Measurements from ENCODE around the gene MZF1.

Gene MZF1

GRCh38 chr19:58569943-58570670, 3.0 kb downstream of the MZF1 start:
- Histone ChIP-seq H3K9ac (ENCODE audit: low read depth, low read length, poor library complexity) (peak overlapping the region; percentile 38), H2BK15ac (ENCODE audit: low read length) (no peak overlapping the region), H2BK12ac (ENCODE audit: low read length) (no peak overlapping the region), H3K36me3 (replicated peaks in 1 of 2; ENCODE audit: control insufficient read depth in 2 of 2, insufficient read depth in 2 of 2, low read length in 2 of 2) (peaks cover 30 to 46% of the 10 kb centered on the region in 2 donors), H3K4me3 (ENCODE audit: low read length in 2 of 2) (no peak overlapping the region), H3K79me1 (ENCODE audit: low read depth, low read length) (peaks cover 2% of the 10 kb centered on the region), H4K91ac (ENCODE audit: low read depth, low read length, poor library complexity) (no peak overlapping the region), H3K18ac (ENCODE audit: low read length) (no peak overlapping the region), H2BK5ac (ENCODE audit: low read length) (no peak overlapping the region), H2AFZ (ENCODE audit: low read length) (no peak overlapping the region), H3K9me3 (replicated peaks in 1 of 2; ENCODE audit: control insufficient read depth in 2 of 2, insufficient read depth in 1 of 2, low read depth in 1 of 2, low read length in 2 of 2) (no peaks in the 10 kb centered on the region), H3K4ac (ENCODE audit: low read length) (no peak overlapping the region), H3K14ac (ENCODE audit: low read length) (no peak overlapping the region), H2AK5ac (ENCODE audit: low read depth, low read length) (no peak overlapping the region), H3K27me3 (ENCODE audit: control insufficient read depth in 3 of 3, insufficient read depth in 3 of 3, low read depth in 1 of 3, low read length in 3 of 3) (no peaks in the 10 kb centered on the region), H4K8ac (ENCODE audit: low read depth, low read length) (no peak overlapping the region), H3K27ac (replicated peaks; ENCODE audit: low read length) (no peak overlapping the region), H3K23ac (ENCODE audit: low read depth, low read length, poor library complexity) (no peak overlapping the region), H2BK120ac (ENCODE audit: low read depth, low read length) (no peak overlapping the region), H3K4me2 (ENCODE audit: insufficient read depth, low read length, poor library complexity, severe bottlenecking) (no peak overlapping the region), H3K4me1 (ENCODE audit: control insufficient read depth in 2 of 2, insufficient read depth in 1 of 2, low read depth in 1 of 2, low read length in 2 of 2) (peaks cover 9 to 11% of the 10 kb centered on the region in 2 donors)
- no peak for DNase-seq (ENCODE audit: low spot score)
- WGBS, 2 donors (ENCODE audit: extremely low coverage in 2 of 2, insufficient read length in 2 of 2, insufficient replicate concordance in 1 of 2): no CpG with 5 or more reads among the region's 8 CpGs

- Histone ChIP-seq H3K36me3 (replicated peaks in 1 of 2; ENCODE audit: control insufficient read depth in 2 of 2, insufficient read depth in 2 of 2, low read length in 2 of 2) (peaks cover 30 to 49% of the 10 kb centered on the region in 2 donors), H3K14ac (ENCODE audit: low read length) (no peak overlapping the region), H2AFZ (ENCODE audit: low read length) (no peak overlapping the region), H3K4me3 (ENCODE audit: low read length in 2 of 2) (no peak overlapping the region), H3K9ac (ENCODE audit: low read depth, low read length, poor library complexity) (peak overlapping the region; percentile 38), H2AK5ac (ENCODE audit: low read depth, low read length) (no peak overlapping the region), H2BK15ac (ENCODE audit: low read length) (no peak overlapping the region), H3K9me3 (replicated peaks in 1 of 2; ENCODE audit: control insufficient read depth in 2 of 2, insufficient read depth in 1 of 2, low read depth in 1 of 2, low read length in 2 of 2) (no peaks in the 10 kb centered on the region), H3K23ac (ENCODE audit: low read depth, low read length, poor library complexity) (no peak overlapping the region), H3K27me3 (ENCODE audit: control insufficient read depth in 3 of 3, insufficient read depth in 3 of 3, low read depth in 1 of 3, low read length in 3 of 3) (no peaks in the 10 kb centered on the region), H4K91ac (ENCODE audit: low read depth, low read length, poor library complexity) (no peak overlapping the region), H3K79me1 (ENCODE audit: low read depth, low read length) (peaks cover 2% of the 10 kb centered on the region), H2BK5ac (ENCODE audit: low read length) (no peak overlapping the region), H2BK120ac (ENCODE audit: low read depth, low read length) (no peak overlapping the region), H3K18ac (ENCODE audit: low read length) (no peak overlapping the region), H3K27ac (replicated peaks; ENCODE audit: low read length) (no peak overlapping the region), H3K4me2 (ENCODE audit: insufficient read depth, low read length, poor library complexity, severe bottlenecking) (no peak overlapping the region), H3K4me1 (ENCODE audit: control insufficient read depth in 2 of 2, insufficient read depth in 1 of 2, low read depth in 1 of 2, low read length in 2 of 2) (peaks cover 9 to 11% of the 10 kb centered on the region in 2 donors), H2BK12ac (ENCODE audit: low read length) (no peak overlapping the region), H4K8ac (ENCODE audit: low read depth, low read length) (no peak overlapping the region), H3K4ac (ENCODE audit: low read length) (no peak overlapping the region)
- no peak for DNase-seq (ENCODE audit: low spot score)
- no CpG with 5 or more reads among the region's 6 CpGs for WGBS, 2 donors (ENCODE audit: extremely low coverage in 2 of 2, insufficient read length in 2 of 2, insufficient replicate concordance in 1 of 2)
These were observed 3.8 kb downstream of the MZF1 start for GRCh38 chr19:58569191-58569942.

DNA sequence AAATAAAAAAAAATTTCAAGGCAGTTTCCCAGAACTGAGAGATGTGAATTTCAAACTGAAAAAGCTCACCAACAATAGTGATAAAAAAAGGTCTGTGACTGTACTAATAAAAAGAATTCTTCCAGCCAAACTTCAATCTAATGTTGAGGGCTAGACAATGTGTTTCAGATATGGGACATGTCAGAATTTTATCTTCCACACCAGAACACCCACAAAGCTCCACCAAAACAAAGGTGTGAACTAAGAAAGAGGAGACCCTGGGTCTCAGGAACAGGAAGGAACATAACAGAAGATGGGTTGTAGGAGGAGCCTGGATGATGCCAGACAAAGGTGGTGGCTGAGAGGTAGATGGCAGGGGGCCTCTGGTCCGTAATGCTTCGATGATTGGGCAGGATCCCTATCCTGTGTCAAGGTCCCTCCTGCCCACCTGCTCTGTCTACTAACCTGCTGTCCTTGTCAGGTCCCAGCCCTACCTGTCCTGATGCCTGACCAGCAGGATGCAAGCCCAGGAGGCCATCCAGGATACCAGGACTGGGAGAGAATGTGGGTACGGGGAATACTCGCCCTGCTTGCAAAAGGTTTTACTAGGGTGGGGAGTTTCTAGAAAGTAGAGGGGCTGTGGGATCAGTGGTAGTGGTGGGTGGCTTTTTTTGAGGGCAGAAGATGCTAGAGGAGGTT, 4.5 kb downstream of the MZF1 start:
- H2BK120ac ChIP-seq (ENCODE audit: low read depth, low read length): no peak overlapping the region
- no peak overlapping the region for H3K23ac ChIP-seq (ENCODE audit: low read depth, low read length, poor library complexity)
- H3K18ac ChIP-seq (ENCODE audit: low read length): no peak overlapping the region
- no peak overlapping the region for H2AFZ ChIP-seq (ENCODE audit: low read length)
- no peak overlapping the region for H4K91ac ChIP-seq (ENCODE audit: low read depth, low read length, poor library complexity)
- H2BK15ac ChIP-seq (ENCODE audit: low read length): peak overlapping the region; percentile 13
- no peak overlapping the region for H3K4ac ChIP-seq (ENCODE audit: low read length)
- H2AK5ac ChIP-seq (ENCODE audit: low read depth, low read length): no peak overlapping the region
- H2BK12ac ChIP-seq (ENCODE audit: low read length): no peak overlapping the region
- no CpG with 5 or more reads among the region's 4 CpGs for WGBS, 2 donors (ENCODE audit: extremely low coverage in 2 of 2, insufficient read length in 2 of 2, insufficient replicate concordance in 1 of 2)
- peaks cover 0 to 2% (median 0%) of the 10 kb centered on the region in 3 experiments for H3K27me3 ChIP-seq (ENCODE audit: control insufficient read depth in 3 of 3, insufficient read depth in 3 of 3, low read depth in 1 of 3, low read length in 3 of 3)
- H3K36me3 ChIP-seq (replicated peaks in 1 of 2; ENCODE audit: control insufficient read depth in 2 of 2, insufficient read depth in 2 of 2, low read length in 2 of 2): peaks cover 30 to 55% of the 10 kb centered on the region in 2 donors
- no peak overlapping the region for H4K8ac ChIP-seq (ENCODE audit: low read depth, low read length)
- no peak overlapping the region for H3K27ac ChIP-seq (replicated peaks; ENCODE audit: low read length)
- no peak for DNase-seq (ENCODE audit: low spot score)
- H3K9ac ChIP-seq (ENCODE audit: low read depth, low read length, poor library complexity): peak overlapping the region; percentile 50
- no peak overlapping the region for H2BK5ac ChIP-seq (ENCODE audit: low read length)
- H3K4me1 ChIP-seq (ENCODE audit: control insufficient read depth in 2 of 2, insufficient read depth in 1 of 2, low read depth in 1 of 2, low read length in 2 of 2): peaks cover 5 to 7% of the 10 kb centered on the region in 2 donors
- H3K79me1 ChIP-seq (ENCODE audit: low read depth, low read length): peaks cover 2% of the 10 kb centered on the region
- H3K4me2 ChIP-seq (ENCODE audit: insufficient read depth, low read length, poor library complexity, severe bottlenecking): no peak overlapping the region
- no peak overlapping the region for H3K4me3 ChIP-seq (ENCODE audit: low read length in 2 of 2)
- H3K14ac ChIP-seq (ENCODE audit: low read length): no peak overlapping the region
- H3K9me3 ChIP-seq (replicated peaks in 1 of 2; ENCODE audit: control insufficient read depth in 2 of 2, insufficient read depth in 1 of 2, low read depth in 1 of 2, low read length in 2 of 2): no peaks in the 10 kb centered on the region

DNA sequence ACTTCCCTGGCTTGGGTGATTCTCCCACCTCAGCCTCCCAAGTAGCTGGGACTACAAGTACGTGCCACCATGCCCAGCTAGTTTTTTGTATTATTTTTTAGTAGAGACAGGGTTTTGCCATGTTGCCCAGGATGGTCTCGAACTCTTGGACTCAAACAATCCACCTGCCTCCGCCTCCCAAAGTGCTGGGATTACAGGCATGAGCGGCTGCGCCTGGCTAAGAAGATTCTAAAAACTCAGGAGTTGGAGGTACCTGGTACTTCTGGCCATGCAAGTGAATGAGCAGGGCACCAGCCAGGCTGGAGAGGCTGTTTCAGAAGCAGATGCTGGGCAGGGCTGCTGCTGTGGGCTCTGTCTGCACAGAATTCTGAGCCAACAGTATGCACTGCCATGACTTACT, 6.1 kb downstream of the MZF1 start:
- Histone ChIP-seq H3K4me1 (ENCODE audit: control insufficient read depth in 2 of 2, insufficient read depth in 1 of 2, low read depth in 1 of 2, low read length in 2 of 2) (peaks cover under 1 to 15% of the 10 kb centered on the region in 2 donors), H2BK15ac (ENCODE audit: low read length) (no peak overlapping the region), H3K27ac (replicated peaks; ENCODE audit: low read length) (no peak overlapping the region), H3K9ac (ENCODE audit: low read depth, low read length, poor library complexity) (no peak overlapping the region), H3K4ac (ENCODE audit: low read length) (no peak overlapping the region), H3K9me3 (replicated peaks in 1 of 2; ENCODE audit: control insufficient read depth in 2 of 2, insufficient read depth in 1 of 2, low read depth in 1 of 2, low read length in 2 of 2) (peaks cover 0 to 2% of the 10 kb centered on the region in 2 donors), H2BK120ac (ENCODE audit: low read depth, low read length) (no peak overlapping the region), H3K27me3 (ENCODE audit: control insufficient read depth in 3 of 3, insufficient read depth in 3 of 3, low read depth in 1 of 3, low read length in 3 of 3) (peaks cover 0 to 17% (median 0%) of the 10 kb centered on the region in 3 experiments), H2BK5ac (ENCODE audit: low read length) (no peak overlapping the region), H4K91ac (ENCODE audit: low read depth, low read length, poor library complexity) (no peak overlapping the region), H2BK12ac (ENCODE audit: low read length) (no peak overlapping the region), H3K18ac (ENCODE audit: low read length) (no peak overlapping the region), H3K79me1 (ENCODE audit: low read depth, low read length) (peaks cover 2% of the 10 kb centered on the region), H2AK5ac (ENCODE audit: low read depth, low read length) (no peak overlapping the region), H3K36me3 (replicated peaks in 1 of 2; ENCODE audit: control insufficient read depth in 2 of 2, insufficient read depth in 2 of 2, low read length in 2 of 2) (peaks cover 30 to 68% of the 10 kb centered on the region in 2 donors), H3K23ac (ENCODE audit: low read depth, low read length, poor library complexity) (no peak overlapping the region), H4K8ac (ENCODE audit: low read depth, low read length) (no peak overlapping the region), H2AFZ (ENCODE audit: low read length) (no peak overlapping the region), H3K14ac (ENCODE audit: low read length) (no peak overlapping the region), H3K4me3 (ENCODE audit: low read length in 2 of 2) (no peak overlapping the region), H3K4me2 (ENCODE audit: insufficient read depth, low read length, poor library complexity, severe bottlenecking) (no peak overlapping the region)
- no peak for DNase-seq (ENCODE audit: low spot score)
- WGBS, 2 donors (ENCODE audit: extremely low coverage in 2 of 2, insufficient read length in 2 of 2, insufficient replicate concordance in 1 of 2): no CpG with 5 or more reads among the region's 5 CpGs

All from neuronal stem cell (in vitro differentiated cells).